Neural progenitor cell (in vitro differentiated cells): ENCODE data around the gene SMYD5. TPM values are rescaled to one million over a fixed set of nuclear protein-coding genes. Genes with fewer than 3 reads are reported as not detected.

Experiments
- DNase-seq: peaks from one replicate; pipeline ENCODE4 v3.0.0-alpha.2; 2016; ENCODE audit warnings: low spot score
- H2AFZ ChIP-seq: fragments of 200-600 bp; sonication (generic); replicated peaks from 2 replicates; pipeline ENCODE4 v1.6.1; 2016; ENCODE audit warnings: antibody characterized with exemption
- H3F3A ChIP-seq: fragments of 200-600 bp; sonication (generic); 2 replicates; pipeline ENCODE4 v1.6.1; 2016; ENCODE audit warnings: antibody characterized with exemption, low read depth
- H3K27ac ChIP-seq: fragments of 200-600 bp; sonication (generic); 2 replicates; pipeline ENCODE4 v1.5.1; 2016; ENCODE audit warnings: mild to moderate bottlenecking
- H3K27me3 ChIP-seq: fragments of 200-600 bp; sonication (generic); 2 replicates; pipeline ENCODE4 v1.6.1; 2016; ENCODE audit warnings: mild to moderate bottlenecking, moderate library complexity
- H3K36me3 ChIP-seq: fragments of 200-600 bp; sonication (generic); 2 replicates; pipeline ENCODE4 v1.5.1; 2016
- H3K4me1 ChIP-seq: fragments of 200-600 bp; sonication (generic); 2 replicates; pipeline ENCODE4 v1.6.1; 2016; ENCODE audit warnings: mixed run types
- H3K4me2 ChIP-seq: fragments of 200-600 bp; sonication (generic); 2 replicates; pipeline ENCODE4 v1.6.1; 2016
- H3K4me3 ChIP-seq: fragments of 200-600 bp; sonication (generic); 2 replicates; pipeline ENCODE4 v1.5.1; 2016
- H3K79me2 ChIP-seq: fragments of 200-600 bp; sonication (generic); 2 replicates; pipeline ENCODE4 v1.6.1; 2016; ENCODE audit warnings: low read depth
- H3K9ac ChIP-seq: fragments of 200-600 bp; sonication (generic); 2 replicates; pipeline ENCODE4 v1.6.1; 2016
- H3K9me3 ChIP-seq: fragments of 200-600 bp; sonication (generic); 2 replicates; pipeline ENCODE4 v1.5.1; 2016; ENCODE audit warnings: low read depth
- H4K20me1 ChIP-seq: fragments of 200-600 bp; sonication (generic); 2 replicates; pipeline ENCODE4 v1.6.1; 2016; ENCODE audit warnings: low read depth
- H3K27ac Mint-ChIP-seq: 3 replicates; pipeline ENCODE4 v1.8.0; 2021; ENCODE audit warnings: mixed read lengths
- H3K27me3 Mint-ChIP-seq: 2 replicates; pipeline ENCODE4 v1.8.0; 2022; ENCODE audit warnings: low read depth, mild to moderate bottlenecking, inconsistent platforms, moderate library complexity, mixed read lengths; ENCODE audit not compliant: insufficient read depth
- H3K36me3 Mint-ChIP-seq: 3 replicates; pipeline ENCODE4 v1.8.0; 2021; ENCODE audit warnings: mixed read lengths
- H3K4me1 Mint-ChIP-seq: 3 replicates; pipeline ENCODE4 v1.8.0; 2021; ENCODE audit warnings: mixed read lengths
- H3K4me3 Mint-ChIP-seq: 3 replicates; pipeline ENCODE4 v1.8.0; 2021; ENCODE audit warnings: mild to moderate bottlenecking, moderate library complexity, mixed read lengths
- H3K9me3 Mint-ChIP-seq: 3 replicates; pipeline ENCODE4 v1.8.0; 2020; ENCODE audit warnings: mixed read lengths
- CTCF ChIP-seq: fragments of 200-600 bp; sonication (generic); IDR thresholded peaks from 2 replicates; pipeline ENCODE4 v1.5.1; 2017; ENCODE audit warnings: antibody characterized with exemption, mild to moderate bottlenecking
- EZH2 ChIP-seq: fragments of 200-600 bp; sonication (generic); IDR thresholded peaks from 2 replicates; pipeline ENCODE4 v1.6.1; 2017; ENCODE audit warnings: antibody characterized with exemption, mild to moderate bottlenecking, moderate library complexity
- EZH2phosphoT487 ChIP-seq: fragments of 200-600 bp; sonication (generic); IDR thresholded peaks from 2 replicates; pipeline ENCODE4 v1.6.1; 2017; ENCODE audit warnings: antibody characterized with exemption
- total RNA-seq: library from RNA; depleted of rRNA; stranded (reverse); fragments of >200 nt; gene quantifications from 2 replicates; pipeline ENCODE4 v1.2.3, GENCODE V29; 2015; ENCODE audit warnings: low replicate concordance

SMYD5 gene
- total RNA-seq, 1 donor from 2014 or later, result 21.0 TPM

GRCh38 chr2:73250872-73251846 is 37.1 kb downstream of the SMYD5 start:
- Histone ChIP-seq H3K4me3 (no peak overlapping the region), H3F3A (peaks cover 13% of the 10 kb centered on the region), H3K79me2 (no peaks in the 10 kb centered on the region), H3K27me3 (no peaks in the 10 kb centered on the region), H3K9ac (no peak overlapping the region), H3K4me1 (peaks cover 5% of the 10 kb centered on the region), H4K20me1 (peaks cover 48% of the 10 kb centered on the region), H2AFZ (no peak overlapping the region), H3K9me3 (no peaks in the 10 kb centered on the region), H3K4me2 (no peak overlapping the region), H3K36me3 (peaks cover 14% of the 10 kb centered on the region), H3K27ac (no peak overlapping the region)
- H3K9me3 Mint-ChIP-seq, result no peaks in the 10 kb centered on the region
- H3K4me3 Mint-ChIP-seq, result no peak overlapping the region
- peaks cover 2% of the 10 kb centered on the region for H3K27me3 Mint-ChIP-seq
- no peak for DNase-seq
- peaks cover 44% of the 10 kb centered on the region for H3K36me3 Mint-ChIP-seq
- H3K27ac Mint-ChIP-seq, result no peak overlapping the region
- TF ChIP-seq EZH2 (no peak), CTCF (no peak), EZH2phosphoT487 (no peak)
- no peaks in the 10 kb centered on the region for H3K4me1 Mint-ChIP-seq

- TF ChIP-seq EZH2, result no peak
- no peak for TF ChIP-seq CTCF
- TF ChIP-seq EZH2phosphoT487, result no peak
- H3K9me3 ChIP-seq, result no peaks in the 10 kb centered on the region
- no peak overlapping the region for H3K4me3 ChIP-seq
- no peak overlapping the region for H3K9ac ChIP-seq
- H3K4me3 Mint-ChIP-seq, result no peak overlapping the region
- H3F3A ChIP-seq, result peaks cover 19% of the 10 kb centered on the region
- no peak overlapping the region for H3K27ac Mint-ChIP-seq
- H3K27me3 Mint-ChIP-seq, result peaks cover 2% of the 10 kb centered on the region
- H4K20me1 ChIP-seq, result peaks cover 47% of the 10 kb centered on the region
- no peak overlapping the region for H3K27ac ChIP-seq
- H3K79me2 ChIP-seq, result no peaks in the 10 kb centered on the region
- no peak overlapping the region for H2AFZ ChIP-seq
- peaks cover 39% of the 10 kb centered on the region for H3K36me3 Mint-ChIP-seq
- peaks cover 7% of the 10 kb centered on the region for H3K36me3 ChIP-seq
- no peaks in the 10 kb centered on the region for H3K9me3 Mint-ChIP-seq
- H3K4me2 ChIP-seq, result no peak overlapping the region
- peaks cover 10% of the 10 kb centered on the region for H3K4me1 ChIP-seq
- no peaks in the 10 kb centered on the region for H3K4me1 Mint-ChIP-seq
- no peaks in the 10 kb centered on the region for H3K27me3 ChIP-seq
- no peak for DNase-seq
Observed at GRCh38 chr2:73252238-73253027, 38.4 kb downstream of the SMYD5 start.

- Mint-ChIP-seq H3K27ac (no peak overlapping the region), H3K9me3 (no peaks in the 10 kb centered on the region), H3K4me3 (no peak overlapping the region), H3K36me3 (peaks cover 36% of the 10 kb centered on the region), H3K4me1 (no peaks in the 10 kb centered on the region), H3K27me3 (no peaks in the 10 kb centered on the region)
- Histone ChIP-seq H4K20me1 (peaks cover 43% of the 10 kb centered on the region), H3K79me2 (no peaks in the 10 kb centered on the region), H3K4me2 (no peak overlapping the region), H3K9me3 (no peaks in the 10 kb centered on the region), H2AFZ (no peak overlapping the region), H3K9ac (no peak overlapping the region), H3K4me1 (peaks cover 10% of the 10 kb centered on the region), H3F3A (peaks cover 19% of the 10 kb centered on the region), H3K36me3 (peaks cover 3% of the 10 kb centered on the region), H3K27ac (no peak overlapping the region), H3K27me3 (no peaks in the 10 kb centered on the region), H3K4me3 (no peak overlapping the region)
- TF ChIP-seq EZH2phosphoT487 (no peak), CTCF (no peak), EZH2 (no peak)
- no peak for DNase-seq
Observed at GRCh38 chr2:73253400-73253799, 39.4 kb downstream of the SMYD5 start.
